GM10266 (cell line): ENCODE measurements around the gene CCNDBP1.

ENCODE experiments used
- DNase-seq: peaks from one replicate; pipeline ENCODE4 v3.0.0; 2012; ENCODE audit errors: extremely low spot score
- TF ChIP-seq, protein P1 (sequence below): IDR thresholded peaks from 2 replicates; pipeline ENCODE4 v1.5.1; 2012; ENCODE audit warnings: mild to moderate bottlenecking, low read depth; ENCODE audit not compliant: control insufficient read depth, insufficient read depth; ENCODE audit errors: missing control alignments

The CCNDBP1 gene

GRCh38 chr15:43243020-43243645 is 57.9 kb downstream of the CCNDBP1 start:
- TF ChIP-seq, protein P1, sequence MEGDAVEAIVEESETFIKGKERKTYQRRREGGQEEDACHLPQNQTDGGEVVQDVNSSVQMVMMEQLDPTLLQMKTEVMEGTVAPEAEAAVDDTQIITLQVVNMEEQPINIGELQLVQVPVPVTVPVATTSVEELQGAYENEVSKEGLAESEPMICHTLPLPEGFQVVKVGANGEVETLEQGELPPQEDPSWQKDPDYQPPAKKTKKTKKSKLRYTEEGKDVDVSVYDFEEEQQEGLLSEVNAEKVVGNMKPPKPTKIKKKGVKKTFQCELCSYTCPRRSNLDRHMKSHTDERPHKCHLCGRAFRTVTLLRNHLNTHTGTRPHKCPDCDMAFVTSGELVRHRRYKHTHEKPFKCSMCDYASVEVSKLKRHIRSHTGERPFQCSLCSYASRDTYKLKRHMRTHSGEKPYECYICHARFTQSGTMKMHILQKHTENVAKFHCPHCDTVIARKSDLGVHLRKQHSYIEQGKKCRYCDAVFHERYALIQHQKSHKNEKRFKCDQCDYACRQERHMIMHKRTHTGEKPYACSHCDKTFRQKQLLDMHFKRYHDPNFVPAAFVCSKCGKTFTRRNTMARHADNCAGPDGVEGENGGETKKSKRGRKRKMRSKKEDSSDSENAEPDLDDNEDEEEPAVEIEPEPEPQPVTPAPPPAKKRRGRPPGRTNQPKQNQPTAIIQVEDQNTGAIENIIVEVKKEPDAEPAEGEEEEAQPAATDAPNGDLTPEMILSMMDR, result no peak
- DNase-seq, result no peak

GRCh38 chr15:43244092-43244491 is 58.9 kb downstream of the CCNDBP1 start:
- DNase-seq, result no peak
- TF ChIP-seq, protein P1, result no peak

DNA sequence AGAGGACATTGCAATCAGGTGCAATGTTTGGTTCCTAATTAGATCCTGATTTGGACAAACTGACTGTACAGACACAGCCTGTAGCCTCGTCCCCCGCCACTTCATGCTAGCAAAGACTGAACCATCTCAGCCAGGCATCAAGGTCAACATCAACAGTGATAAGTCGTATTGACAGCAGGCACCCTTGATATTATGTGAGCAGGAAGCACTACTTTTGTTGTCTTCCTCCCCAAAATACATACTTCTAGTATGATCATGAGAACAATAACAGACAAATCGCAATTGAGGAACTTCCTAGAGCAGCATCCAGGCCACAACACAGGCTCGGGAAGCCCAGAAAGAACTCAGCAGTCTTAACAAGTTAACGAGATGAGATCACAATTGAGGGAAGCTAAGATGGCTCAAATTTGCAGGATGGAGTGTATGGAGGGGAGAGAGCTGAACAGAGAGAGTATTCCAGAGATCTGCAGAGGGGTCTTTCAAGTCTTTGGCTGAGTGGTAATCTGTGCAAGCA is 61.1 kb downstream of the CCNDBP1 start:
- TF ChIP-seq, protein P1, result no peak
- DNase-seq, result no peak
